Astrocyte (in vitro differentiated cells and primary cell): Measurements from ENCODE around the gene DZIP1.

Source experiments
- CTCF ChIP-seq: IDR thresholded peaks from 2 replicates; pipeline ENCODE4 v1.5.1; 2011; ENCODE audit warnings: low read depth, mild to moderate bottlenecking, inconsistent platforms, low read length, moderate library complexity; ENCODE audit not compliant: insufficient read depth
- EZH2 ChIP-seq: IDR thresholded peaks from 2 replicates; pipeline ENCODE4 v1.6.1; 2012; ENCODE audit warnings: mild to moderate bottlenecking, low read length, inconsistent platforms; ENCODE audit not compliant: insufficient read depth

GRCh38 chr13:95570016-95570415 lies 74.5 kb downstream of the DZIP1 start:
- TF ChIP-seq CTCF (no peak), EZH2 (no peak)
